Activated CD4-positive, alpha-beta T cell treated with anti-CD3 and anti-CD28 coated beads, Interleukin-10, Interleukin-2, amounts not matched to agents 100 ng/mL and 50 ng/mL, durations not matched to agents 16 hours and 8 hours (primary cell): ENCODE measurements around the gene KL.

ENCODE experiments used
- DNase-seq: peaks from one replicate; pipeline ENCODE4 v3.0.0-alpha.2; 2020

KL gene

DNA sequence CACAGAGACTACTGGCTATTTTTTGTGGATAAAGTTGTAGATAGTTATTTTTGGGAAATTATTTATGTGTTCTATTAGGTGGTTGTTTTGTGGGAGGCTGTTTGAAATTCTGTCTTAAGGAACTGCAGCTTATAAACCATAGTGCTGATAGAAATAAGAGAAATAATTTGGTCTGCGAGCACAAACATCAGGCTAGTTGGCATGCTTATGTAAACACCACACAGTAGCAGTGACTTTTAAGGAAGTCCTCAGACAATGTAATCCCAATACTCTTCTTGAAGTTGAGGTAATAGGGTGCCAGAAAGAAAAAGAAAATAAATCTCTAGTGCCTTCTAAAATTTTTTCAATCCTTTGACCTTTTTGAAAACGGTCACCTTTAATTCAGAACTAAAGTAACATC, 23.9 kb downstream of the KL start:
- DNase-seq, result no peak

- DNase-seq, result no peak
Observed at GRCh38 chr13:33045851-33046592, 29.8 kb downstream of the KL start.

DNA sequence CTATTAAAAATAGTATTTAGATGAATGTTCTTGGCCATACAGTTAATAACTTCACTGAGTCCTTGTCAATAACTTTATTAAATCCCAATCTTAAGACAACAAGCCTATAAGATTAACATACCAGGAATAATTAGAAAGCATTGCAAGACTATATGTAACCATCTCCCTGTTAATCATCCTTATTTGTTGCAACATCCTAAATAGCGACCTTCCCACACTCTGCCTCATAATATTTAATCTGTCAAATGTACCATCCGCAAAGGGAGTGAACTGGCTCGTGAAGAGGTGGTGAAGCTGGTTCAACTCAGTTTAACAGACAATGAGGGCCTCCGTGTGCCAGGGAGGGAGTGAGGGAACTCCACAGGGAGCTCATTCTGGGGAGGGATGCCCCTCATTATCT, 33.9 kb downstream of the KL start:
- no peak for DNase-seq

DNA sequence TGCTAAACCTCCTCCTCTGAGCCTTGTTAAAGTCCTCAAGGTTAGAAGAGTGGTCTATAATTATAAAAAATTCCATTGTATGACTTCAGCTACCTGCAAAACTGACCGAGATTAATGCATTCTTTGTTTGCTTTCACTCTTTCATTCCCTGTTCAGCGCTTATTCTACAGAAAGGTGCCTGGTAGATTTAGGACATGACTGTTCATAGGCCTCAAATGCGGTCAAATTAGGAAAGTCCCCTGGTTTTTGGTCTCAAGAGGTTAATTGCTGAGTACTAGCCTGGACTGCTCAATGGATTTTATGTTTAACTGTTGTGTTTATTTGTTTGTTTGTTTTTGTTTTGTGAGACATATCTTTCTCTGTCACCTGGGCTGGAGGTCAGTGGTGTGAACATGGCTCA, 35.4 kb downstream of the KL start:
- no peak for DNase-seq

GRCh38 chr13:33052506-33053280, 36.5 kb downstream of the KL start:
- DNase-seq, result no peak

DNA sequence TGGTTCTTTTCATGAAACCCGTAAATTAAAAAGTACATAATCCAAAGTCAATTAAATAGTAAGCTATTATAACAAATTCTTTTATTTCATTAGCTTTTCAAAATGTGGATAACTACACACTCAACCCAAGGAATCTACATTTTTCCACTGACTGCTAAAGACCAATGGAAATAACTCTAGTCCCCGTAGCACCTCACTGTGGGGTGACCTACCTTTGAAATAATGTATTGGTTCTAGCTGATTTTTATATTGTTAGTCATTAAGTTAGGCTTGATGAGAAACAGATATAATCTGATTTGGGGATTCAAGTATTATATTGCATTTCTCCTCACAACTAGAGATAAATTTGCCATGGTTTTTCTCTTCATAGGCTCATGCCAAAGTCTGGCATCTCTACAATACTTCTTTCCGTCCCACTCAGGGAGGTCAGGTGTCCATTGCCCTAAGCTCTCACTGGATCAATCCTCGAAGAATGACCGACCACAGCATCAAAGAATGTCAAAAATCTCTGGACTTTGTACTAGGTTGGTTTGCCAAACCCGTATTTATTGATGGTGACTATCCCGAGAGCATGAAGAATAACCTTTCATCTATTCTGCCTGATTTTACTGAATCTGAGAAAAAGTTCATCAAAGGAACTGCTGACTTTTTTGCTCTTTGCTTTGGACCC, 37.3 kb downstream of the KL start:
- no peak for DNase-seq

DNA sequence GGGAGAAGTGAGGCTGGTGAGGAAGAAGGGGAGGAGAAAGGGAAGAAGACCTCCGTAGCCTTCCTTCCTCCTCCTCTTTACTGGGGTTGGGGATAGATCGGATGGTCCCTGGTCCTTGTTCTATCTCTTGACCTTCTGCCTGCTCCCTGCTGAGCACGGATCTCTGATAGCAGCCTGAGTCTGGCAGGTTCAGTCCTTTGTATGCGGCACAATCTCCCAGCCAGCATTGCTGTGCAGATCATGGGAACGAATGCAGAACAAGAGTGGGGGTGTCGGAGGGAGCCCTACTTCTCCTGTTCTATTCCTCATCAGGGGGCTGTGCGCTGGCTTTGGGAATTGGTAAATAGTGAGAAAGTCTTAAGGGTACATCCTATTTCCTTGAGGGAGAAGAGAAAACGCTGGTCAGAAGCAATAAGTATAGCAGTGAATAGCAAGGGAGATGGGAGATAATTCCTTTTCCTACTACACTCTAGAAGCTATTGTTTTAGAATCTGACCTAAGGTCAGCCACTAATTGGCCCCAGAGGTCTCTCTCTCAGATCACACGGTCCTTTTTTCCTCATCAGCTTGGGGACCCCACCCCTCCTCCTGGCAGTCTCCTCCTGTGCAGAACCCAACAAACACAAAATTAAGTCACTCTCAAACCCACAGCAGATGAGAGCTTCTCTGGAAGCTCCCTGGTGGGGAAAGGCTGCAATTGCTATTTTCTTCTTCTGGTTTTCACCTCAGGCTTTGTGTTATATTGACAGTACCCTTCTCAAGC, 41.0 kb downstream of the KL start:
- DNase-seq, result peak; percentile 5

DNA sequence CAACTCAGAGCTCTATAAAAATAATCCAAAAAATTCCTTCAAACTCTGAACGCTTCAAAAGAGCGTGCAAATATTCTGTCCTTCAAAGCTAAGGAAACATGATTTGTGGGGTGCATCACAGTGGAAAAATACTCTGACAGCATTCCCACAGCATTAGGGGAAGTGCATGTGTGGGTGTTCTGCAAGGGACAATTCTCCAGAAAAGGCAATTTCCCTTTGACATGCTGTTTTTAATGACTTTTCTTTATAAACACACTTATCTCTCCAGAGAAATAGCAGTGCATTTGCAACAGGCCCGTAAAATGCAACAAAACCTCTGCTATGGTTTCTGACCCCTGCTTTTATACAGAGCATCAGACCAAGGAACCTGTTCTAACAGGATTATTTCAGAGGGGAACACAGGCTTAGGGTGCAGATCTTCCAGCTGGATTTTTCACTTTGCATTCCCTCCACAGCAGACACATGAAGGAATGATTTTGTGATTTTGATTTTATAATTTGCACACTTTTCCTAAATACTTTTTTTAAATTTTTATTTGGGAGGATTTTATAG, 42.6 kb downstream of the KL start:
- no peak for DNase-seq

DNA sequence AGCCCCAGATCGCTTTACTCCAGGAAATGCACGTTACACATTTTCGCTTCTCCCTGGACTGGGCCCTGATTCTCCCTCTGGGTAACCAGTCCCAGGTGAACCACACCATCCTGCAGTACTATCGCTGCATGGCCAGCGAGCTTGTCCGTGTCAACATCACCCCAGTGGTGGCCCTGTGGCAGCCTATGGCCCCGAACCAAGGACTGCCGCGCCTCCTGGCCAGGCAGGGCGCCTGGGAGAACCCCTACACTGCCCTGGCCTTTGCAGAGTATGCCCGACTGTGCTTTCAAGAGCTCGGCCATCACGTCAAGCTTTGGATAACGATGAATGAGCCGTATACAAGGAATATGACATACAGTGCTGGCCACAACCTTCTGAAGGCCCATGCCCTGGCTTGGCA, 44.6 kb downstream of the KL start:
- no peak for DNase-seq

DNA sequence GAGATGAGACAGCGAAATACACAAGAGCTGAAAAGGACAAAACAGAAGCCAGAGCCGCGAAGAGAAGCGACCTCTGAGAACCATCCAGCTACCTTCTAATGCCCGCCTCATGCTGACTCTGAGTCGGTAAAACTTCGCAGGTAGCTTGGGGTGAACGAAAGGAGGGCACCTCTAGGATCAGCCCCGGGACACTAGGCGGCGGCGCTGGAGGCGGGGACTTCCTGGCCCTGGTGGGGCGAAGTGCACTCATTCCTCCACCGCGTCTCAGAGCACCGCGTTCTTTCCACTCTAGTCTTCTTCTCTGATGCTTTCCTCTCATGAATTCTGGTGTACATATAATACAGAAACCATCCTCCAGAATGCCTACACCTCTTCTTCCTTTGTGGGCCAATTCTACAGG, 50.1 kb downstream of the KL start:
- DNase-seq, result no peak

DNA sequence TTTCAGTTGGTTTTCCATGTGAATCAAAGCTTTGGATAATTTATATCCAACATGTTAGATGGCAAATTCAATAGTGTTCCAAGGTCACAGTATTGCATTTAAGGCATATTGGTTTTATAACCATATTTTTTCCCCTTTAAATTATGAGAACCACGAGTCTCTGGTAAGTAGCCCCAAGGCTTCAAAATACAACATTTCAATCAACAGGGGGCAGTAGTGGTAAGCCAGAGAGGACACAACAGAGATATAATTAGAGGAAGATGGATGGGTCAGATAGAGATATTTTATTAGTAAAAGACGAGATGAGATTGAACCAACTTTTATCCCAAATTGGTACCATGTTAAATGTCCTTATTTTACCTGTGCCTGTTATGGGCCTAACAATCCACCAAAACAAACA, 53.1 kb downstream of the KL start:
- DNase-seq, result peak; percentile 42

- DNase-seq, result peak; percentile 21
Observed at GRCh38 chr13:33070713-33071112, 54.5 kb downstream of the KL start.

DNA sequence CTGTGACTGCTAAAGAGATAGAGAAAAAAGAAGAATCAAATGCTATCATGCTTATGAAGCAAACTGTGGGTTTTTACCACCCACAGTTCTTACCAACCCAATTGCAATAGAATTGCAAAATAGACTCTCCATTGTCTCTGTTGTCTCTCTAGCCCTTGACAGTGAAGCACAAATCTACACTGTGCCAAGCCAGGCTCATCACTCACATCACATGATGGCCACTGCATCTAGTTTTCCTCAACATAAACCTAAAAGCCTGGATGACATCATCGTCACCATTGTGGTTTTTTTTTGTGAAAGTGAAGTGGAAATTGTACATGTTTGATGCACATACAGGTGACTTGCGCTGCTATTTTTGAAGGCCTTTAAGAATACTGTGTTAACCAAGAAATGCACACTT, 56.1 kb downstream of the KL start:
- peak; percentile 17 for DNase-seq

GRCh38 chr13:33072759-33073158, 56.5 kb downstream of the KL start:
- DNase-seq, result no peak

DNA sequence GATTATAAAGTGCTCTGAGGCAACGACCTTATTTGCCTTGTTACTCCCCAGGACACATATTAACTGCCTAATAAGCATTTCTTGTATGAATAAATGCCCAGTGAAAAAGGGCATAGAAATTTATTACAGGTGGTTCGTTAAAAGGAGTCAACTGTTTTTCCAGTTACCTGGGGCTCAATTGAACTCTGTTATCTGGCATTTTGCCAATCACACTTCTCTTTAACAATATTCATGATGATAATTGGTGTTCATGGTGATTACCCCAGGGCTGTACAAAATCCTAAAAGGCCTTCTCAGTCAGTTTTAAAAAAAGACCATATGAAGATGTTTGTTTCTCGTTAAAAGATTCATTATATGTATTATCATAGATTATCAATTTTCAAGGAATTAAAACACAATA, 57.1 kb downstream of the KL start:
- no peak for DNase-seq

DNA sequence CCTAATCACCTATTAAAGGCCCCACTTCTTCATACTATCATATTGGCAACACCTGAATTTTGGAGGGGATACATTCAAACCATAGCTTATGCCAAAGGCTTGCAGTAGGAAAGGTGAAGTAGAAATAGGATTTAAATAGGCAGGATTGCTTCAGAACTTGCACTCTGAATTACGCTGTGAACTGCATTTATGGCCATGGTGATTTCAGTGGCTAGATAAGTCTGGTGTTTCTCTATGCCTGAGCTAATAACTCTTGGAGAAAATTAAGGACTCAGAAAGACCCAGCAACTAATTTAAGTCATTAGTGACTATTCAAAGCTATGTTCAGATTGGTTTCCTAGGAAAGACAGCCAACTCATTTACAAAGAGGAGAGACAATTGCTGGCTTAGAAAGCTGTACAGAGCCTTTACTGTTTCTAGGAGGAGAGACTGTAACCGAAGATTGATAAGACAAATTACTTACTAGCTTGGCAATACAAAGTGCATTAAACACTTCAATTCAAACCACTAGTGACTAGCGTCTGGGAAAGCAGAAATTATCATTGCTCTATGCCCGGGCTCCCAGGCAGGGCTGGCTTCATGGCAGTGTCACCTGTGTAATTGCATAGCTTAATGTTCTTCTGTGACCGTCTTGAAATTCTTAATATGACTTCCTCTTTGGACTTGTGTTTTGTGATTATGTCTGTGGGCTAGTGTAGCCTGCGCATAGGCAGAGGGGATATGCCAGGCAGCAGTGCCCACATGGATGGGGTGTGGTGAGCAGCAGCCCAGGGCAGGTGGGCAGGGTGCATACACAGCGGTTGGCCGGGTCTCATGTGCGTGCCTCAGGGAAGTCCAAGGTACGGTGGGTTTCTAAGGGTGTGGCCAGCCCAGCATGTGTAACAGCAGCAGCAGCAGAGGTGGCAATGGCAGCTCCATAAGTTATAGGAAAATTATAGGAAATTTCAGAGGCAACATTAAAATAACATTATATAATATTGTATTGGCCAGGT, 60.1 kb downstream of the KL start:
- DNase-seq, result no peak

DNA sequence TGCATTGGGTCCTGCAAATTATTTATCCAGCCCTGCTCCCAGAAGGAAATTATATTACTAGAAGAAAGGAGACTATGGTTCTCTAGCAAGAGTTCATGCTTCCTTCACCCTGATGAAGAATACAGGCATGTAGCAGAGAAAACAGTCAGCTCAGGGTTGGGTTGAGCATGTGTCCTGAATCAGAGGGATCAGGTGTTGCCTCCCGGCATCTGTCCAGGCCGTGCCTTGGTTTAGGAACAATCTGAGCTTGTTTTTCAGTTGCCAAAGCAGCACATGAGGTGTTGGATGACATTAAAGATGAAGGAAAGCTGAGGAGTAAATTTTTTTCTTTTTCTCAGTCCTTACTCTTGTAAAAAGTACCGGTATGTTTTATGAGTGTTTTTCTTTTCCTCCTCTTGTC, 62.0 kb downstream of the KL start:
- no peak for DNase-seq

GRCh38 chr13:33079960-33080359, 63.7 kb downstream of the KL start:
- DNase-seq, result no peak

DNA sequence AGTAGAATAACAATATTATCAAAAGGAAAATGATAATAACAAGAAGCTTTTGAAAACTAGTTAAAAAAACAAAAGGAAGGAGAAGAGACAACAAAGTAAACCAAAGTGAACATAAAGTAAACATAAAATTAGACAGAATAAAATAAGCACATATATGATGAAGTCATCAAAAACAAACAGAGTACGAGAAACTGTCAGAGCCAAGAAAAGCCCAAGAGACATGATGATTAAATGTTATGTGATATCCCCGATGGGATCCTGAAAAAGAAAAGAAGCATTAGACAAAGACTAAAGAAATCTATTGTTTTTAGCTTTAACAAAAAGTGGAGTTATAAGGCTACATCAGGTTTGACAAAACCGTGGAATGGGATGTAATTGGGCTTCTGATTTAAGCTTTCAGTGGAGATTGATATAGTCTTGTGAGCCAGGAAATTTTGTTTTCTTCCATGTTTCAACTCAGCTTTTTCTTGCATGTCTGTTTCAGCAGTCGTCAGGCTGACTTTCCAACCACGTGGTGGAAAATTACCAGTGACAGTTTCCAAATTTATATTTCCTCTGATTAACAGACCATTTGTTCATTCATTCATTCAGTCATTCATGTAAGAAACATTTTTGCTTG, 64.9 kb downstream of the KL start:
- no peak for DNase-seq

GRCh38 chr13:33081666-33082065, 65.4 kb downstream of the KL start:
- no peak for DNase-seq

GRCh38 chr13:33083054-33083453, 66.8 kb downstream of the KL start:
- DNase-seq, result no peak
